Right lobe of liver (tissue), 4 donors: ENCODE results near the gene PRDM13.

Source experiments
- CTCF ChIP-seq, 4 donors: fragments of 200-600 bp in 3 of 4; fragments of 450-650 bp in 1 of 4; IDR thresholded peaks; one replicate each; pipeline versions ENCODE4 v1.5.1 to v1.8.0; 2016 to 2022; ENCODE audit warnings: antibody characterized with exemption in 4 of 4, mild to moderate bottlenecking in 2 of 4
- POLR2A ChIP-seq: fragments of 450-650 bp; IDR thresholded peaks from one replicate; pipeline ENCODE4 v1.6.1; 2017; ENCODE audit warnings: antibody characterized with exemption, mild to moderate bottlenecking
- donor health status: DM: no; HTN: no; CAD: no.
- donor health status: DM: no; HTN: no; CAD: no.
- donor health status: DM: no; HTN: yes; CAD: no.

- TF ChIP-seq CTCF (IDR thresholded peaks at IDR 0.05) (no peak), POLR2A (no peak)
Measured at GRCh38 chr6:99560668-99561067, 46.0 kb upstream of the PRDM13 start.
